Mesendoderm (in vitro differentiated cells): ENCODE results near the gene CRTC1.

Experiments
- DNase-seq: peaks from one replicate; pipeline ENCODE4 v3.0.0; 2013
- H2AK5ac ChIP-seq: 2 replicates; pipeline ENCODE4 v1.6.1; 2013; ENCODE audit warnings: low read length, inconsistent platforms
- H2BK120ac ChIP-seq: 2 replicates; pipeline ENCODE4 v1.6.1; 2013; ENCODE audit warnings: low read depth, mild to moderate bottlenecking, low read length, moderate library complexity, mixed read lengths
- H2BK15ac ChIP-seq: replicated peaks from 2 replicates; pipeline ENCODE4 v1.6.1; 2013; ENCODE audit warnings: low read depth, mild to moderate bottlenecking, moderate library complexity
- H2BK5ac ChIP-seq: 2 replicates; pipeline ENCODE4 v1.6.1; 2013; ENCODE audit warnings: low read length, inconsistent platforms
- H3K18ac ChIP-seq: 2 replicates; pipeline ENCODE4 v1.6.1; 2013; ENCODE audit warnings: mild to moderate bottlenecking, low read length, mixed read lengths
- H3K23ac ChIP-seq: one replicate; pipeline ENCODE4 v1.6.1; 2013; ENCODE audit warnings: low read length
- H3K27ac ChIP-seq: 2 replicates; pipeline ENCODE4 v1.5.1; 2013; ENCODE audit warnings: low read depth, mild to moderate bottlenecking, inconsistent platforms, low read length, moderate library complexity
- H3K27me3 ChIP-seq: 2 replicates; pipeline ENCODE4 v1.6.1; 2013; ENCODE audit warnings: low read length, control low read depth, mild to moderate bottlenecking, inconsistent platforms; ENCODE audit not compliant: insufficient read depth, poor library complexity
- H3K36me3 ChIP-seq: 2 replicates; pipeline ENCODE4 v1.6.1; 2013; ENCODE audit warnings: low read length, inconsistent platforms; ENCODE audit not compliant: control insufficient read depth, insufficient read depth
- H3K4ac ChIP-seq: one replicate; pipeline ENCODE4 v1.6.1; 2013; ENCODE audit warnings: low read depth, mild to moderate bottlenecking, low read length, moderate library complexity
- H3K4me1 ChIP-seq: 2 replicates; pipeline ENCODE4 v1.6.1; 2013; ENCODE audit warnings: low read depth, low read length, inconsistent platforms; ENCODE audit not compliant: control insufficient read depth
- H3K4me2 ChIP-seq: 2 replicates; pipeline ENCODE4 v1.6.1; 2013; ENCODE audit warnings: low read length
- H3K4me3 ChIP-seq: 2 replicates; pipeline ENCODE4 v1.5.1; 2013; ENCODE audit warnings: mild to moderate bottlenecking, low read length
- H3K56ac ChIP-seq: one replicate; pipeline ENCODE4 v1.6.1; 2013; ENCODE audit warnings: low read length
- H3K79me1 ChIP-seq: 2 replicates; pipeline ENCODE4 v1.6.1; 2013; ENCODE audit warnings: low read length, inconsistent platforms
- H3K79me2 ChIP-seq: 2 replicates; pipeline ENCODE4 v1.6.1; 2013; ENCODE audit warnings: mild to moderate bottlenecking, low read length; ENCODE audit not compliant: control insufficient read depth, insufficient read depth
- H3K9ac ChIP-seq: 2 replicates; pipeline ENCODE4 v1.6.1; 2013; ENCODE audit warnings: low read length, inconsistent platforms
- H4K5ac ChIP-seq: one replicate; pipeline ENCODE4 v1.6.1; 2013; ENCODE audit warnings: low read length
- H4K8ac ChIP-seq: one replicate; pipeline ENCODE4 v1.6.1; 2013; ENCODE audit warnings: low read depth, mild to moderate bottlenecking, control low read depth, low read length, moderate library complexity
- WGBS: extraction: QIAGEN DNeasy Blood & Tissue Kit; methylation state at CpG from one replicate; pipeline ENCODE4 v1.1.7; 2013; ENCODE audit warnings: low lambda C conversion rate, missing lambda C conversion rate; ENCODE audit not compliant: insufficient coverage; ENCODE audit errors: extremely low coverage; 5-methylcytosine and 5-hydroxymethylcytosine counted together

The CRTC1 gene

DNA sequence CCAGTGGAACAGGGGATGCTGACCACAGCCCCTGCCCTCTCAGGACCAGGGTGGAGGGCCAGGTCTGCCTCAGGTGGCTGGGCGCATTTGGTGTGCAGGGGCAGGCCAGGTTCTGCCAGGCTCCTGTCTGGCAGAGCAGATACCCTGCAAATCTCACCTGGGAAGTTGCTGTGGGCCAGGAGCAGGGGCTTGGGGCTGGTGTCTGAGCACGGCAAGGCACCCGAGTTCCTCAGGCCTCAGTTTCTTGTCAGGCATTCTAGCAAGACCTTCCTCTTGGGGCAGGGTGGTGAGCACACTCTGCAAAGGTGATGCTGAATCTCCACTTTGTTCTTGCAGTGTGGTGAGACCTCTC is 1.1 kb downstream of the CRTC1 start:
- H3K18ac ChIP-seq = no peak overlapping the region
- no peak overlapping the region for H4K5ac ChIP-seq
- peaks cover 4% of the 10 kb centered on the region for H3K79me2 ChIP-seq
- no peak overlapping the region for H3K4ac ChIP-seq
- H4K8ac ChIP-seq = no peak overlapping the region
- peaks cover 6% of the 10 kb centered on the region for H3K79me1 ChIP-seq
- H2AK5ac ChIP-seq = no peak overlapping the region
- no peak overlapping the region for H2BK15ac ChIP-seq
- no peak for DNase-seq
- H3K27me3 ChIP-seq = no peaks in the 10 kb centered on the region
- H3K36me3 ChIP-seq = no peaks in the 10 kb centered on the region
- no peak overlapping the region for H3K4me2 ChIP-seq
- no peak overlapping the region for H2BK5ac ChIP-seq
- no peaks in the 10 kb centered on the region for H3K4me1 ChIP-seq
- H3K27ac ChIP-seq = no peak overlapping the region
- WGBS = no CpG with 5 or more reads among the region's 3 CpGs
- no peak overlapping the region for H3K56ac ChIP-seq
- no peak overlapping the region for H3K23ac ChIP-seq
- H3K9ac ChIP-seq = no peak overlapping the region
- H2BK120ac ChIP-seq = no peak overlapping the region
- no peak overlapping the region for H3K4me3 ChIP-seq

DNA sequence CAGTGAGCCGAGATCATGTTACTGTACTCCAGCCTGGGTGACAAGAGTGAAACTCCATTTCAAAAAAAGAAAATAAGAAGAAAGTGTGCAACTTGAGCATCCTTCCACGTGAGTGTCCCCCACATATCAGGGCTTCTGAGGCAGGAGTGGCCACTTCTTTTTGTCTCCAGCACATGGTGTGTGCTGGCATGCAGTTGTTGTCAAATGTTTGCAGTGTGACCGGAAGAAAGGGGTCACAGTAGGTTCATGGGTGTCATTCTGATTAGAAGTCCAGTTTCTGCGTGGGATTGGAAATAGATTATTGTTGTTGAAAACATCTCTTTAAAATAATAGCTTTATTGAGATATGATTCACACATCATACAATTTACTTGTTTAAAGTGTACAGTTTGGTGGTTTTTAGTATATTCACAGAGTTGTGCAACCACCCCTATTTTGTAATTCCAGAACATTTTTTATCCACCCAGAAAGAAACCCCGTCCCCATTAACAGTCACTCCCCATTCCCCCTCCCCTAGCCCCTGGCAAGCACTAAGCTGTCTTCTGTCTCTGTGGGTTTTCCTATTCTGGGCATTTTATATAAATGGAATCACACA is 2.2 kb downstream of the CRTC1 start:
- no peak overlapping the region for H3K9ac ChIP-seq
- H3K23ac ChIP-seq = no peak overlapping the region
- no peak overlapping the region for H4K5ac ChIP-seq
- H3K18ac ChIP-seq = no peak overlapping the region
- H2BK15ac ChIP-seq = no peak overlapping the region
- H3K4me1 ChIP-seq = no peaks in the 10 kb centered on the region
- no peak for DNase-seq
- H3K79me1 ChIP-seq = peaks cover 6% of the 10 kb centered on the region
- no peak overlapping the region for H3K4me3 ChIP-seq
- peaks cover 4% of the 10 kb centered on the region for H3K79me2 ChIP-seq
- H4K8ac ChIP-seq = no peak overlapping the region
- H3K36me3 ChIP-seq = no peaks in the 10 kb centered on the region
- no peak overlapping the region for H3K27ac ChIP-seq
- no peak overlapping the region for H3K56ac ChIP-seq
- H3K4me2 ChIP-seq = no peak overlapping the region
- no peak overlapping the region for H3K4ac ChIP-seq
- no peak overlapping the region for H2AK5ac ChIP-seq
- WGBS = no CpG with 5 or more reads among the region's 5 CpGs
- H2BK5ac ChIP-seq = no peak overlapping the region
- H2BK120ac ChIP-seq = no peak overlapping the region
- H3K27me3 ChIP-seq = no peaks in the 10 kb centered on the region

DNA sequence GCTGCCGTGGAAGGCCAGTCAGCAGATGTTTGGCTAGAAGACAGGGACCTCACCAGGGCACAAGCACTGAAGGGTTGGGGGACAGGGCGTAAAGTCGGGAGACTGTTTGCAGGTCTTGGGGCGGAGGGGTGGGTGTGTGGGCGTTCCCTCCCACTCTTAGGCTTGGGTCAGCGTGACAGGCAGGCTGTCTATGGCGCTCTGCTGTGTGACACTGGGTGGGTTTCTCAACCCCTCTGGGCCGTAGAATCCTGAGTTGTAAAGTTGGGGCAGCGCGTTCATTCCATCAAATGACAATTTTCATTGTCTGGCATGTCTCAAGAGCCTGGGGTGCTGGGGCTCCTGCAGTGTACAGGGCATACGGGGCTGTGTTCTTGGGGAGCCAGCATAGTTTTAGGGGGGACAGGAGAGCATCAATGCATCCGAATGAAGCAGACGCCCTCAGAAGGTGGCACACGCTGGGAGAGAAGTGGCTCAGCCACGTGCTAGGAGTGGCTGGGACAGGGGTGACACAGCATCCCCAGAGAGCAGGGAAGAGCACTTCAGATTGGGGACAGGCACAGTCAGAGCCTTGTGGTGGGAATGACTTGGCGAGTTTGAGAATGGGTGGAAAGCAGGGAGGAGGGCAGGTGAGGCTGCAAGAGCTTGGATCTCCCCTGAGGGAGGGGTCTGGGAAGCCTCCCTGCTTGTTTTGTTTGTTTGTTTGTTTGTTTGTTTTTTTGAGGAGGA is 4.4 kb downstream of the CRTC1 start:
- peaks cover 6% of the 10 kb centered on the region for H3K79me1 ChIP-seq
- no peak overlapping the region for H3K4ac ChIP-seq
- no peak overlapping the region for H2BK120ac ChIP-seq
- H3K4me1 ChIP-seq = no peaks in the 10 kb centered on the region
- H3K9ac ChIP-seq = no peak overlapping the region
- no peak overlapping the region for H4K8ac ChIP-seq
- no peaks in the 10 kb centered on the region for H3K36me3 ChIP-seq
- no CpG with 5 or more reads among the region's 16 CpGs for WGBS
- H3K79me2 ChIP-seq = peaks cover 4% of the 10 kb centered on the region
- H3K27ac ChIP-seq = no peak overlapping the region
- H4K5ac ChIP-seq = no peak overlapping the region
- no peak overlapping the region for H3K4me2 ChIP-seq
- H3K56ac ChIP-seq = no peak overlapping the region
- no peak overlapping the region for H2BK5ac ChIP-seq
- no peak overlapping the region for H2BK15ac ChIP-seq
- no peak for DNase-seq
- H3K27me3 ChIP-seq = no peaks in the 10 kb centered on the region
- no peak overlapping the region for H3K18ac ChIP-seq
- no peak overlapping the region for H2AK5ac ChIP-seq
- no peak overlapping the region for H3K4me3 ChIP-seq
- H3K23ac ChIP-seq = no peak overlapping the region

DNA sequence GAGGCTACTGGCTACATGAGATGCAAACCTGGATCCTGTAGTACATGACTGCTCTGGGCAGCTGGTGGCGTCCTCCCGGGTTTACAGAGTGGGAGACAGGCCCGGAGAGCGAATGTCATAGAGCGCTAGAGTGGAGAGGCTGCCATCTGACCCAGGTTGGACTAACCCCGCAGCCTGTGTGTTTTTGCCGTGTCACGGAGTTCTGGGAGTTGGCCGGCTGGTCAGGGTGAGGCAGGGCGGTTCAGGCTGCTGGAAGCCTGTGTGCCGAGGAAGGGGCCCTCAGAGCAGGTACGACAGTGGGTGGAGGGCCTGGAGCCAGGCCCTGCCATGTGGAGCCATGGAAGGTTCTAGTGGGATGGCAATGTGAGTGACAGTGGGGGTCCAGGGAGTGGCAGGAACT is 12.5 kb downstream of the CRTC1 start:
- no peak overlapping the region for H3K56ac ChIP-seq
- no peak overlapping the region for H2AK5ac ChIP-seq
- no peak overlapping the region for H4K5ac ChIP-seq
- no peaks in the 10 kb centered on the region for H3K4me1 ChIP-seq
- H3K18ac ChIP-seq = no peak overlapping the region
- H3K4ac ChIP-seq = no peak overlapping the region
- H3K27me3 ChIP-seq = no peaks in the 10 kb centered on the region
- H3K27ac ChIP-seq = no peak overlapping the region
- no peak for DNase-seq
- H2BK5ac ChIP-seq = no peak overlapping the region
- no peak overlapping the region for H3K4me3 ChIP-seq
- no peak overlapping the region for H2BK120ac ChIP-seq
- no peak overlapping the region for H3K4me2 ChIP-seq
- H4K8ac ChIP-seq = no peak overlapping the region
- no peak overlapping the region for H2BK15ac ChIP-seq
- H3K79me2 ChIP-seq = no peaks in the 10 kb centered on the region
- H3K23ac ChIP-seq = no peak overlapping the region
- H3K9ac ChIP-seq = no peak overlapping the region
- H3K36me3 ChIP-seq = no peaks in the 10 kb centered on the region
- no CpG with 5 or more reads among the region's 12 CpGs for WGBS
- H3K79me1 ChIP-seq = peaks cover 10% of the 10 kb centered on the region

DNA sequence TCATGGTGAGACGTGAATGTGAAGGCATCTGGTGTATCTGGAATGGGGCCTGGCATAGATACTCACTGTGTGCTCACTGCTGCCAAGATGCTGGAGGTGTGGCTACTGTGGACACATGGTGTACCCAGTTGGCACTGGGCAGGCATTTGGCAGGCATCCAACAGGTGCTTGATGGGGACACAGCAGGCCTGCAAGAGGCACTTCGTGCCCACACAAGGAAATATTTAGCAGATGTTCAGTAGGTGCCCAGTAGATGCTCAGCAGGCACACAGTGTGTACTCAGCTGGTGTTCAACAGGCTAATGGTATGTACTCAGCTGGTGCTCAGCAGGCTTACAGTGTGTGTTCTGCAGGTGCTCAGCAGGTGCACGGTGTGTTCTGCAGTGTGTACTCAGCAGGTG is 14.2 kb downstream of the CRTC1 start:
- no peak overlapping the region for H4K8ac ChIP-seq
- no peak overlapping the region for H3K4me3 ChIP-seq
- H4K5ac ChIP-seq = no peak overlapping the region
- no peak overlapping the region for H3K27ac ChIP-seq
- no peak overlapping the region for H2BK120ac ChIP-seq
- no peak overlapping the region for H2AK5ac ChIP-seq
- H3K4me1 ChIP-seq = peaks cover 2% of the 10 kb centered on the region
- no peak overlapping the region for H3K4ac ChIP-seq
- no peak for DNase-seq
- no peak overlapping the region for H3K56ac ChIP-seq
- H3K79me1 ChIP-seq = peaks cover 10% of the 10 kb centered on the region
- H3K79me2 ChIP-seq = no peaks in the 10 kb centered on the region
- H2BK5ac ChIP-seq = no peak overlapping the region
- no peak overlapping the region for H3K23ac ChIP-seq
- H3K4me2 ChIP-seq = no peak overlapping the region
- WGBS = no CpG with 5 or more reads among the region's 3 CpGs
- H3K36me3 ChIP-seq = no peaks in the 10 kb centered on the region
- H3K27me3 ChIP-seq = no peaks in the 10 kb centered on the region
- H3K9ac ChIP-seq = no peak overlapping the region
- H3K18ac ChIP-seq = no peak overlapping the region
- H2BK15ac ChIP-seq = no peak overlapping the region
